Natural killer cell (primary cell): ENCODE data around the gene KCNK5. TPM values are rescaled to one million over a fixed set of nuclear protein-coding genes. Genes with fewer than 3 reads are reported as not detected.

Source experiments
- ATAC-seq, 3 donors: fragments of 150-1000 bp in 2 of 3; fragments of 200-7000 bp in 1 of 3; cut with Tn5 transposase; 1 replicate in 1 of 3; 2 replicates in 2 of 3; pipeline ENCODE4 v1.10.0; 2021; ENCODE audit warnings: mild to moderate bottlenecking in 2 of 3, moderate library complexity in 2 of 3
- DNase-seq, 2 donors: peaks; one replicate each; pipeline versions ENCODE4 v3.0.0 to v3.0.0-alpha.2; 2013 to 2021; ENCODE audit warnings: mixed read lengths in 1 of 2
- H3K27ac ChIP-seq: one replicate; pipeline ENCODE4 v1.5.1; 2013; ENCODE audit warnings: mild to moderate bottlenecking, low read length
- H3K27me3 ChIP-seq: one replicate; pipeline ENCODE4 v1.6.1; 2013; ENCODE audit warnings: low read length; ENCODE audit not compliant: control insufficient read depth, insufficient read depth
- H3K36me3 ChIP-seq: one replicate; pipeline ENCODE4 v1.6.1; 2013; ENCODE audit warnings: low read length; ENCODE audit not compliant: control insufficient read depth, insufficient read depth
- H3K4me1 ChIP-seq: one replicate; pipeline ENCODE4 v1.6.1; 2013; ENCODE audit warnings: low read length; ENCODE audit not compliant: control insufficient read depth, insufficient read depth
- H3K4me3 ChIP-seq: one replicate; pipeline ENCODE4 v1.5.1; 2013; ENCODE audit warnings: low read length
- H3K9me3 ChIP-seq: one replicate; pipeline ENCODE4 v1.6.1; 2013; ENCODE audit warnings: low read length; ENCODE audit not compliant: control insufficient read depth, insufficient read depth
- H3K27ac Mint-ChIP-seq, 2 donors: one replicate each; pipeline ENCODE4 v1.8.0; 2022; ENCODE audit warnings: mild to moderate bottlenecking in 2 of 2, mixed read lengths in 2 of 2, moderate library complexity in 1 of 2
- H3K27me3 Mint-ChIP-seq, 2 donors: one replicate each; pipeline ENCODE4 v1.8.0; 2022; ENCODE audit warnings: low read depth in 2 of 2, mixed read lengths in 2 of 2
- H3K36me3 Mint-ChIP-seq: one replicate; pipeline ENCODE4 v1.8.0; 2022; ENCODE audit warnings: mixed read lengths
- H3K4me1 Mint-ChIP-seq, 2 donors: one replicate each; pipeline ENCODE4 v1.8.0; 2022; ENCODE audit warnings: mixed read lengths in 2 of 2
- H3K4me3 Mint-ChIP-seq: one replicate; pipeline ENCODE4 v1.8.0; 2022; ENCODE audit warnings: mild to moderate bottlenecking, moderate library complexity, mixed read lengths
- H3K9me3 Mint-ChIP-seq, 2 donors: one replicate each; pipeline ENCODE4 v1.8.0; 2022; ENCODE audit warnings: mixed read lengths in 2 of 2
- CTCF ChIP-seq: fragments of 200-600 bp; IDR thresholded peaks from one replicate; pipeline ENCODE4 v1.8.0; 2022; ENCODE audit warnings: antibody characterized with exemption
- WGBS: methylation state at CpG from one replicate; pipeline ENCODE4 v1.1.7; 2013; ENCODE audit warnings: missing lambda C conversion rate; ENCODE audit not compliant: insufficient coverage; 5-methylcytosine and 5-hydroxymethylcytosine counted together
- intact Hi-C: fragments of 100-400 bp; cut with micrococcal nuclease; formaldehyde crosslinking; loops from one replicate; pipeline ENCODE4 v1.14.2; 2022
- total RNA-seq, 4 donors: library from RNA; stranded (reverse); fragments of 120-200 nt in 1 of 4; gene quantifications; one replicate each; pipeline versions ENCODE4 v1.2.3 to v1.2.4, GENCODE V29; 2013 to 2022

Gene KCNK5
- total RNA-seq, 3 donors from 2014 or later (not counting 1 experiment from before 2014, with no cell fraction given), result 0.16 to 0.50 TPM; not detected in 1

- H3K27me3 ChIP-seq, result no peaks in the 10 kb centered on the region
- no peak for TF ChIP-seq CTCF
- intact Hi-C loops, result no loop called here
- H3K27me3 Mint-ChIP-seq, result peaks cover 8 to 22% of the 10 kb centered on the region in 2 donors
- no peaks in the 10 kb centered on the region for H3K4me1 ChIP-seq
- ATAC-seq (peak in 1 of 3 donors; percentile 10), DNase-seq (no peak)
- H3K36me3 ChIP-seq, result no peaks in the 10 kb centered on the region
- H3K27ac ChIP-seq, result no peak overlapping the region
- no peaks in the 10 kb centered on the region for H3K9me3 Mint-ChIP-seq
- no peak overlapping the region for H3K27ac Mint-ChIP-seq
- H3K36me3 Mint-ChIP-seq, result no peaks in the 10 kb centered on the region
- WGBS, result 94% methylated on average over 2 of the region's 2 CpGs
- no peak overlapping the region for H3K4me3 ChIP-seq
- H3K4me1 Mint-ChIP-seq, result no peaks in the 10 kb centered on the region
- no peak overlapping the region for H3K4me3 Mint-ChIP-seq
- H3K9me3 ChIP-seq, result no peaks in the 10 kb centered on the region
Measured at GRCh38 chr6:39256294-39256940, 27.1 kb upstream of the KCNK5 start.

DNA sequence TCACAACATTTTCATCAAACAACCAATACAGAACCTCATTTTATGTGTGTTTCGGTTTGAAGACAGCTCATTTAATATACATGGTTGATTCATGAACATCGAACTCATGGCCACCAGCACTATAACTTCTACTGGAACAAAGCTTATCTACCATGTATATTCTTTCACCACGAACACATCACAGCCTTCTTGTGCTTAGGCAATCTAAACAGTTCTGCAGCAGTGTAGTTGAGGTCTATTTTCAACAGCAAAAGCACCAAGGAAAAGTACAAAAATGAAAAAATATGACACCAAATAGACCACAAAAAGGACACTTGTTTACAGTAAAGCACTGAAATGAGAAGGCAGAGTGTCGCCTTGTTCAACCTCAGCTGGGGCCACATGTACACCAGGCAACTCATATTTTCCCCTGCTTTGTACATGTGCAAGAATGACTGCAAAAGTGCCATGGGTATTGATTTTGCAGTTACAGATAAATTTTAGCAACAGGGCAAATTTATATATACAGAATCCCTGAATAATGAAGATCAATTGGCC is 25.8 kb upstream of the KCNK5 start:
- ATAC-seq (no peak), DNase-seq (no peak)
- intact Hi-C loops, result no loop called here
- Mint-ChIP-seq H3K4me3 (no peak overlapping the region), H3K27me3 (peaks cover 10 to 22% of the 10 kb centered on the region in 2 donors), H3K27ac (no peak overlapping the region), H3K9me3 (no peaks in the 10 kb centered on the region), H3K36me3 (no peaks in the 10 kb centered on the region), H3K4me1 (no peaks in the 10 kb centered on the region)
- Histone ChIP-seq H3K4me3 (no peak overlapping the region), H3K27me3 (no peaks in the 10 kb centered on the region), H3K9me3 (no peaks in the 10 kb centered on the region), H3K36me3 (no peaks in the 10 kb centered on the region), H3K27ac (no peak overlapping the region), H3K4me1 (no peaks in the 10 kb centered on the region)
- 67% methylated on average over 4 of the region's 4 CpGs for WGBS
- no peak for TF ChIP-seq CTCF

GRCh38 chr6:39251406-39251805 is 22.1 kb upstream of the KCNK5 start:
- Histone ChIP-seq H3K27me3 (no peaks in the 10 kb centered on the region), H3K27ac (no peak overlapping the region), H3K4me1 (no peaks in the 10 kb centered on the region), H3K36me3 (no peaks in the 10 kb centered on the region), H3K9me3 (no peaks in the 10 kb centered on the region), H3K4me3 (no peak overlapping the region)
- Mint-ChIP-seq H3K36me3 (no peaks in the 10 kb centered on the region), H3K4me3 (no peak overlapping the region), H3K4me1 (peaks cover 4 to 6% of the 10 kb centered on the region in 2 donors), H3K9me3 (no peaks in the 10 kb centered on the region), H3K27ac (no peak overlapping the region), H3K27me3 (peaks cover 6 to 9% of the 10 kb centered on the region in 2 donors)
- ATAC-seq (no peak), DNase-seq (no peak)
- intact Hi-C loops, result no loop called here
- WGBS, result 92% methylated on average over 7 of the region's 8 CpGs
- no peak for TF ChIP-seq CTCF

- Mint-ChIP-seq H3K36me3 (no peaks in the 10 kb centered on the region), H3K27me3 (peaks cover 6 to 9% of the 10 kb centered on the region in 2 donors), H3K27ac (no peak overlapping the region), H3K4me1 (peaks cover 4 to 6% of the 10 kb centered on the region in 2 donors), H3K4me3 (no peak overlapping the region), H3K9me3 (no peaks in the 10 kb centered on the region)
- Histone ChIP-seq H3K9me3 (no peaks in the 10 kb centered on the region), H3K4me3 (no peak overlapping the region), H3K36me3 (no peaks in the 10 kb centered on the region), H3K27ac (no peak overlapping the region), H3K27me3 (no peaks in the 10 kb centered on the region), H3K4me1 (no peaks in the 10 kb centered on the region)
- intact Hi-C loops, result no loop called here
- DNase-seq (no peak), ATAC-seq (no peak)
- no peak for TF ChIP-seq CTCF
Measured at GRCh38 chr6:39250507-39250906, 21.2 kb upstream of the KCNK5 start.
